Activated CD8-positive, alpha-beta T cell treated with anti-CD3 and anti-CD28 coated beads for 36 hours (primary cell): ENCODE results near the gene SEMA4D. TPM values are rescaled to one million over a fixed set of nuclear protein-coding genes. Genes with fewer than 3 reads are reported as not detected.

ENCODE experiments used
- ATAC-seq: fragments of 200-7000 bp; cut with Tn5 transposase; one replicate; pipeline ENCODE4 v1.10.0; 2021; ENCODE audit warnings: mild to moderate bottlenecking, moderate library complexity
- CTCF ChIA-PET: fragments of 350-600 bp; sonication (Branson Sonifier 250); formaldehyde crosslinking; loops from one replicate; lab custom pipeline; 2021; ENCODE audit warnings: antibody characterized with exemption; lab: Charles Lee
- POLR2A ChIA-PET: fragments of 350-600 bp; sonication (Branson Sonifier 250); formaldehyde crosslinking; loops from one replicate; lab custom pipeline; 2021; ENCODE audit warnings: antibody characterized with exemption; lab: Charles Lee
- DNase-seq: peaks from one replicate; pipeline ENCODE4 v3.0.0-alpha.2; 2020
- H3K27ac Mint-ChIP-seq: one replicate; pipeline ENCODE4 v1.8.0; 2021; ENCODE audit warnings: mild to moderate bottlenecking, mixed read lengths
- H3K27me3 Mint-ChIP-seq: one replicate; pipeline ENCODE4 v1.8.0; 2021; ENCODE audit warnings: mixed read lengths
- H3K36me3 Mint-ChIP-seq: one replicate; pipeline ENCODE4 v1.8.0; 2021; ENCODE audit warnings: low read depth, mixed read lengths
- H3K4me1 Mint-ChIP-seq: one replicate; pipeline ENCODE4 v1.8.0; 2021; ENCODE audit warnings: low read depth, mixed read lengths
- H3K4me3 Mint-ChIP-seq: one replicate; pipeline ENCODE4 v1.8.0; 2021; ENCODE audit warnings: mild to moderate bottlenecking, moderate library complexity, mixed read lengths
- H3K9me3 Mint-ChIP-seq: one replicate; pipeline ENCODE4 v1.8.0; 2021; ENCODE audit warnings: mixed read lengths
- intact Hi-C: fragments of 100-400 bp; cut with micrococcal nuclease; formaldehyde crosslinking; loops from one replicate; pipeline ENCODE4 v1.10.0; 2022
- total RNA-seq, 2 experiments: library from RNA; stranded (reverse); gene quantifications; one replicate each; pipeline ENCODE4 v1.2.3, GENCODE V29; 2021
- TF ChIP-seq, protein P1 (sequence below): fragments of 200-600 bp; IDR thresholded peaks from one replicate; pipeline ENCODE4 v1.8.0; 2022; ENCODE audit warnings: antibody characterized with exemption, mild to moderate bottlenecking

SEMA4D gene
- total RNA-seq, 2 experiments from 2014 or later = 290 to 317 TPM

DNA sequence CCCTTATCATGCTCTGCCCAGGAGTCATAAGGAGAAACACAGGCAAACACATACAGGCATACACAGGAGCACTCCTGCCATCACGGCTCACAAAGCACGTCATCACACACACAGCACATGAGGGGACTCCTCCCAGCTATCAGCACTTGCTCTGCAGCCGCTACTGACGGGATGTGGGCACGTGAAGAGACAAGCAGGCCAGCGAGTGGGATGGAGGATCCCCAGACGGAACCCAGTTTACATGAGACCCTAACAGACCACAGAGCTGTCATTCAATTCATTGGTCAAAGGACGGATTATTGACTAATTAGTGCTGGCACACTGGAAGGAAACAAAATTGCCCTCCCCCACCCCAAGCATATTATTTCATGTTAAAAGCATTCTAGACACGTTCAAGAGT lies 53.6 kb downstream of the SEMA4D start:
- H3K36me3 Mint-ChIP-seq = peaks cover 80% of the 10 kb centered on the region
- CTCF ChIA-PET = interaction anchor here (1.0 to 9.0 kb wide), 4 partner anchors 15 to 104 kb away, joined by 3 to 87 read pairs (median 10); no protein-coding TSS in a partner anchor

DNA sequence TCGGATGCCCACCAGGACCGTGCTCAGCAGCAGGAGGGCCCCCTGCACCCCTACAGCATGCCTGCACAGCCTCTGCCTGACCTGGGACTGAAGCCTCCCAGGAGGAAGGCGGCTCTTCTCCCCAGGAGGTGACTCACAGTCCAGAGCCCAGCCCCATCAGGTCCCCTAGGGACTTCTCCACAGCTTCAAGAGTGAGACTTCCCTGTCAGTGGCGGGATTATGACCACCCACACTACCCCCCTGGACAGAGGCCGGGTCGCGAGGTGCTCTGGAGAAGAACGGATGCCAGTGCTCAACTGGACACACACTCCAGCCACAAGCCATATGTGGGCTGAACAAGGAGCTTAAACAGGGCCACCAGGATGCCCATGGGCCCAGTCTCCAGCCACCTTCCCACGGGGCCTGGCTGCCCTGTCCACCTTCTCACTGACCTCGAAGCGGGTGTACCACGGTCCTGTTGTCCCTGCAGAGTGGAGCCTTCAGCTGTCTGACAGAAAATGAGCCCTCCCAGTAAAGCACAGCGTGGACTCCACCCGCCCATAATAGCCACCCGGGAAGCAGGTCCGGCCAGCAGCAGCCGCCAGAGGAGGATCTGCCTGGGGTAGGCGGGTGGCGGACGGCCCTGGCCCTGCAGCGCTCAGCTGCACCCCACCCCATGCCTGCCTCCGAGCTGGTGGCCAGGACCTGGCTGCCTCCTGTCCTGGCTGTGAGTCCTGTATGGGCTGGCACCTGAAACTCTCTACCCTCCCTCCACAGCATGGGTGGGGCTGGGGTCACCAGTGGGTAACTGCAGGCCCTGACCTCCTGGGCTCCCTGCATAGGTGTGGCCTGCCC lies 54.7 kb downstream of the SEMA4D start:
- DNase-seq (no peak), ATAC-seq (no peak)
- H3K27me3 Mint-ChIP-seq = no peaks in the 10 kb centered on the region
- peak overlapping the region; percentile 93 for H3K27ac Mint-ChIP-seq
- CTCF ChIA-PET = interaction anchor here (3.5 to 9.0 kb wide), 2 partner anchors 14 to 105 kb away, joined by 15 to 87 read pairs; no protein-coding TSS in a partner anchor
- intact Hi-C loops = no loop called here
- POLR2A ChIA-PET = interaction anchor here (0.7 to 4.9 kb wide), 9 partner anchors 9 to 94 kb away, joined by 3 to 39 read pairs (median 3); no protein-coding TSS in a partner anchor
- H3K4me1 Mint-ChIP-seq = peaks cover 90% of the 10 kb centered on the region
- no peaks in the 10 kb centered on the region for H3K9me3 Mint-ChIP-seq
- TF ChIP-seq, protein P1, sequence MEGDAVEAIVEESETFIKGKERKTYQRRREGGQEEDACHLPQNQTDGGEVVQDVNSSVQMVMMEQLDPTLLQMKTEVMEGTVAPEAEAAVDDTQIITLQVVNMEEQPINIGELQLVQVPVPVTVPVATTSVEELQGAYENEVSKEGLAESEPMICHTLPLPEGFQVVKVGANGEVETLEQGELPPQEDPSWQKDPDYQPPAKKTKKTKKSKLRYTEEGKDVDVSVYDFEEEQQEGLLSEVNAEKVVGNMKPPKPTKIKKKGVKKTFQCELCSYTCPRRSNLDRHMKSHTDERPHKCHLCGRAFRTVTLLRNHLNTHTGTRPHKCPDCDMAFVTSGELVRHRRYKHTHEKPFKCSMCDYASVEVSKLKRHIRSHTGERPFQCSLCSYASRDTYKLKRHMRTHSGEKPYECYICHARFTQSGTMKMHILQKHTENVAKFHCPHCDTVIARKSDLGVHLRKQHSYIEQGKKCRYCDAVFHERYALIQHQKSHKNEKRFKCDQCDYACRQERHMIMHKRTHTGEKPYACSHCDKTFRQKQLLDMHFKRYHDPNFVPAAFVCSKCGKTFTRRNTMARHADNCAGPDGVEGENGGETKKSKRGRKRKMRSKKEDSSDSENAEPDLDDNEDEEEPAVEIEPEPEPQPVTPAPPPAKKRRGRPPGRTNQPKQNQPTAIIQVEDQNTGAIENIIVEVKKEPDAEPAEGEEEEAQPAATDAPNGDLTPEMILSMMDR = no peak
- no peak overlapping the region for H3K4me3 Mint-ChIP-seq
- peaks cover 73% of the 10 kb centered on the region for H3K36me3 Mint-ChIP-seq

More for the DNA sequence above, 53.6 kb downstream of the SEMA4D start:
- H3K27me3 Mint-ChIP-seq = no peaks in the 10 kb centered on the region
- intact Hi-C loops = no loop called here
- peak; percentile 85 for DNase-seq
- H3K9me3 Mint-ChIP-seq = no peaks in the 10 kb centered on the region
- ATAC-seq = peak; percentile 70
- peaks cover 96% of the 10 kb centered on the region for H3K4me1 Mint-ChIP-seq
- H3K27ac Mint-ChIP-seq = peak overlapping the region; percentile 88
- TF ChIP-seq, protein P1 = no peak
- POLR2A ChIA-PET = interaction anchor here (0.8 to 4.0 kb wide), 12 partner anchors 9 to 54 kb away, joined by 3 to 20 read pairs (median 6); partner anchors contain the start of gene SEMA4D
- peak overlapping the region; percentile 33 for H3K4me3 Mint-ChIP-seq

DNA sequence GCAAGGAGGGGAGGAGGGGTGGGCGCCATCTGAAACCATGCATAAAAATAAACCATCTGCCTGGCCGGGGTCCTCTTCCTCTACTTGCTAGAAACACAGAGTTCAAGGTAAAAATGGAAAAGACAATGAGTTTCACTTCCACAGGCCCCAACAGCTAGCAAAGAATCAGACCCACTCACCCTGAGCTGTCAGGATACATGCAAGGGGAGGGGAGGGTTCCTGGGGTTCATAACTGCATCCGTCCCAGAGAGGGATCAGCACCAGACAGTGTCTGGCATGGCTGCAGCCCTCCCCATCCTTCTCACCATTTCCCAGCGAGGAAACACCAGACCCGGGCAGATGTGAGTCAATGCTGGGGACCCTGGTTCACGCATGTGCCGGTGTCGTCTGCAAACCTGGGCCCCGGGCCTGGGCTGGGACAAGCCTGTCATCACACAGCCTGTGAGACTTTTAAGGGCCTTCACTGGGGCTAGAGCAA lies 55.4 kb downstream of the SEMA4D start:
- no peaks in the 10 kb centered on the region for H3K9me3 Mint-ChIP-seq
- CTCF ChIA-PET = interaction anchor here (1.5 to 9.0 kb wide), 3 partner anchors 10 to 106 kb away, joined by 4 to 87 read pairs (median 15); no protein-coding TSS in a partner anchor

DNA sequence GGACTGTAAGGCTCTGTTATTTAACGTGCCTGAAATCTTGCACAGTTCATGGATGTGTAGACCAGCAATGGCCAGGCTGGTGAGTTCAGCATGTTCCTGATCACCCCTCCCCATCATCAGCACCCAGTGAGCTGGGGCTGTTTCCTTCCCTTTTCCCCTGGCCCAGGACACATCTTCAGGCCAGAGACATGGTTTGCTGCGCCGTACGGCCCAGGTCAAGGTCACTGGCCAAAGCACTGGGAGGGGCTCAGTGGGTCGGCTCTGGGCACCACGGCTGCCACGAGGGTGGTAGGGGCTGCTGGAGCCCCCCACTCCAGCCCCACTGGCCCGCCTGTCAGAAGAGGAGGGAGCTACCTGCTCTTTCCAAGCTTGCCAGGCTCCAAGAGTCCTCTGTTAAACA lies 55.9 kb downstream of the SEMA4D start:
- POLR2A ChIA-PET = interaction anchor here (1.0 to 4.9 kb wide), 5 partner anchors 15 to 91 kb away, joined by 3 to 39 read pairs (median 3); no protein-coding TSS in a partner anchor

More for the DNA sequence above, 55.4 kb downstream of the SEMA4D start:
- Mint-ChIP-seq H3K27ac (peak overlapping the region; percentile 93), H3K4me3 (no peak overlapping the region), H3K36me3 (peaks cover 75% of the 10 kb centered on the region), H3K27me3 (no peaks in the 10 kb centered on the region), H3K4me1 (peaks cover 92% of the 10 kb centered on the region)
- DNase-seq = peak; percentile 37
- TF ChIP-seq, protein P1 = no peak
- ATAC-seq = no peak
- POLR2A ChIA-PET = interaction anchor here (0.7 to 4.9 kb wide), 9 partner anchors 8 to 94 kb away, joined by 3 to 39 read pairs (median 3); no protein-coding TSS in a partner anchor
- intact Hi-C loops = no loop called here

More for the DNA sequence above, 55.9 kb downstream of the SEMA4D start:
- H3K4me3 Mint-ChIP-seq = no peak overlapping the region
- intact Hi-C loops = no loop called here
- no peak for DNase-seq
- TF ChIP-seq, protein P1 = no peak
- no peaks in the 10 kb centered on the region for H3K9me3 Mint-ChIP-seq
- no peaks in the 10 kb centered on the region for H3K27me3 Mint-ChIP-seq
- ATAC-seq = no peak
- H3K36me3 Mint-ChIP-seq = peaks cover 69% of the 10 kb centered on the region
- peak overlapping the region; percentile 93 for H3K27ac Mint-ChIP-seq
- H3K4me1 Mint-ChIP-seq = peaks cover 92% of the 10 kb centered on the region
- CTCF ChIA-PET = interaction anchor here (1.5 to 9.0 kb wide), 2 partner anchors 11 to 13 kb away, joined by 4 to 87 read pairs; no protein-coding TSS in a partner anchor
